ELR (cell line): ENCODE data around the gene MAST4.

ENCODE experiments used
- DNase-seq: peaks from one replicate; pipeline ENCODE4 v3.0.0-alpha.2; 2015; ENCODE audit warnings: low read depth

The MAST4 gene

GRCh38 chr5:66991746-66992145 lies 395.6 kb downstream of the MAST4 start:
- DNase-seq, result no peak

- DNase-seq, result no peak
These were observed 396.4 kb downstream of the MAST4 start for GRCh38 chr5:66992547-66992946.

GRCh38 chr5:66993448-66993847 lies 397.3 kb downstream of the MAST4 start:
- DNase-seq, result no peak

GRCh38 chr5:66993882-66994281 lies 397.7 kb downstream of the MAST4 start:
- DNase-seq, result no peak

GRCh38 chr5:66994790-66995189 lies 398.6 kb downstream of the MAST4 start:
- no peak for DNase-seq

- no peak for DNase-seq
These were observed 404.7 kb downstream of the MAST4 start for GRCh38 chr5:67000794-67001475.

- no peak for DNase-seq
These were observed 406.9 kb downstream of the MAST4 start for GRCh38 chr5:67002832-67003684.

- no peak for DNase-seq
These were observed 407.4 kb downstream of the MAST4 start for GRCh38 chr5:67003685-67003934.

- peak; percentile 87 for DNase-seq
These were observed 407.9 kb downstream of the MAST4 start for GRCh38 chr5:67003935-67004729.

- DNase-seq, result no peak
These were observed 408.6 kb downstream of the MAST4 start for GRCh38 chr5:67004730-67005350.

- no peak for DNase-seq
These were observed 409.7 kb downstream of the MAST4 start for GRCh38 chr5:67005737-67006499.

GRCh38 chr5:67006500-67006848 lies 410.3 kb downstream of the MAST4 start:
- no peak for DNase-seq

GRCh38 chr5:67009028-67009427 lies 412.8 kb downstream of the MAST4 start:
- no peak for DNase-seq

- peak; percentile 93 for DNase-seq
These were observed 414.7 kb downstream of the MAST4 start for GRCh38 chr5:67010684-67011409.

- no peak for DNase-seq
These were observed 415.2 kb downstream of the MAST4 start for GRCh38 chr5:67011422-67011821.

GRCh38 chr5:67012171-67012570 lies 416.0 kb downstream of the MAST4 start:
- DNase-seq, result peak; percentile 71

- no peak for DNase-seq
These were observed 417.5 kb downstream of the MAST4 start for GRCh38 chr5:67013719-67014118.

GRCh38 chr5:67014191-67014590 lies 418.0 kb downstream of the MAST4 start:
- no peak for DNase-seq

GRCh38 chr5:67014957-67015400 lies 418.8 kb downstream of the MAST4 start:
- DNase-seq, result no peak

- DNase-seq, result peak; percentile 68
These were observed 419.5 kb downstream of the MAST4 start for GRCh38 chr5:67015541-67016191.
